HL-60/S4 treated with phorbol 12-myristate 13-acetate at 8.2 ng/mL for 4 days and 3 days (cell line): ENCODE data around the gene CRTAC1.

Experiments used
- in situ Hi-C: fragments of 300-500 bp; cut with MboI; formaldehyde crosslinking; loops from 2 replicates; pipeline ENCODE4 v1.15.0; 2022; ENCODE audit warnings: low sequenced_read_pairs

Gene CRTAC1

DNA sequence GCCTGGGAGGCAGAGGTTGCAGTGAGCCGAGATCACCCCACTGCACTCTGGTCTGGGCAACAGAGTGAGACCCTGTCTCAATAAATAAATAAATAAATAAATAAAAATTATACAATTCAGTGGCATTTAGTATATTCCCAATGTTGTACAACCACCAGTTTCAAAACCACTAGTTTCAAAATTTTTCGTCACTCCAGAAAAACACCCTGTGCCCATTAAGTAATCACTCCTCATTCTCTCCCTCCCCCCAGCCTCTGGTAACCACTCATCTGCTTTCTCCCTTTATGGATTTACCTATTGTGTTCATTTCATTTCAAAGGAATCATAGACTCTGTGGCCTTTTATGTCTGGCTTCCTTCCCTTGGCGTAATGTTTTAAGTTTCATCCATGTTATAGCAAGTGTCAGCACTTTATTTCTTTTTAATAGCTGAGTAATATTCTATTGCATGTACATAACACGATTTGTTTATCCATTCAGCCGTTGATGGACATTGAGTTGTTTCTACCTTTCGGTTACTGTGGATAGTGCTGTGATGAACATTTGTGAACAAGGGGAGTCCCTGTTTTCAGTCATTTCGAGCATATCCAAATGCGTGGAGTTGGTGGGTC is 210.2 kb downstream of the CRTAC1 start:
- in situ Hi-C loops = no loop called here

DNA sequence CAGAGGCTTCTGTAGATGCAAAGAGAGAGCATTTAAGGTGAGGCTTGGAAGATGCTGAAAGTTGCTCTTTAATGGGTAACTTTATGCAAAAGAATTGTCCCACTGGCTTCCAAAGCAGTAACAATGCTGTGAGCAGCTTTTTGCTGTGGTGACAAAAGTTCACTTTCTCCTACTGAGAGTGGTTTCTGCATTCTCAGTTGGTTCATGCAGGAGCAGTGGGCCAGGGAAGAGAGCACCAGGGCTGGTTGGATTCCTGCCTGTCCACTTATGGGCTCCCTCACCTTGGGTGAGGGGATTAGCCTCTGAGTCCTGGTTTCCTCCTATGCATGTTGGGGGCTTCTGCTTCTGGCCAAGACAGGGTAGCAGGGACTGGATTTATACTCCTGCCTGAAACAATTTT is 211.8 kb downstream of the CRTAC1 start:
- in situ Hi-C loops = no loop called here

GRCh38 chr10:97816609-97817008 is 213.8 kb downstream of the CRTAC1 start:
- in situ Hi-C loops = no loop called here
